Nephron (organoid): ENCODE data around the gene CHAMP1.

Experiments used
- H3K27ac Mint-ChIP-seq, 3 experiments: 2 replicates each; pipeline ENCODE4 v1.8.0; 2020; ENCODE audit warnings: mixed read lengths in 3 of 3, mild to moderate bottlenecking in 2 of 3, moderate library complexity in 1 of 3
- H3K27me3 Mint-ChIP-seq: 2 replicates; pipeline ENCODE4 v1.8.0; 2021; ENCODE audit warnings: low read depth, mild to moderate bottlenecking, moderate library complexity, mixed read lengths
- H3K36me3 Mint-ChIP-seq: 2 replicates; pipeline ENCODE4 v1.8.0; 2020; ENCODE audit warnings: low read depth, mixed read lengths
- H3K4me1 Mint-ChIP-seq: 2 replicates; pipeline ENCODE4 v1.8.0; 2020; ENCODE audit warnings: mixed read lengths
- H3K4me3 Mint-ChIP-seq, 3 experiments: 2 replicates each; pipeline ENCODE4 v1.8.0; 2020; ENCODE audit warnings: mild to moderate bottlenecking in 3 of 3, mixed read lengths in 3 of 3, moderate library complexity in 2 of 3
- H3K9me3 Mint-ChIP-seq: 2 replicates; pipeline ENCODE4 v1.8.0; 2020; ENCODE audit warnings: mixed read lengths
- TF ChIP-seq, protein P1 (sequence below), 3 experiments: fragments of 200-600 bp; sonication (generic); IDR thresholded peaks; one replicate each; pipeline ENCODE4 v1.5.0; 2021; ENCODE audit warnings: antibody characterized with exemption in 3 of 3; ENCODE audit not compliant: unreplicated experiment in 3 of 3

The CHAMP1 gene

DNA sequence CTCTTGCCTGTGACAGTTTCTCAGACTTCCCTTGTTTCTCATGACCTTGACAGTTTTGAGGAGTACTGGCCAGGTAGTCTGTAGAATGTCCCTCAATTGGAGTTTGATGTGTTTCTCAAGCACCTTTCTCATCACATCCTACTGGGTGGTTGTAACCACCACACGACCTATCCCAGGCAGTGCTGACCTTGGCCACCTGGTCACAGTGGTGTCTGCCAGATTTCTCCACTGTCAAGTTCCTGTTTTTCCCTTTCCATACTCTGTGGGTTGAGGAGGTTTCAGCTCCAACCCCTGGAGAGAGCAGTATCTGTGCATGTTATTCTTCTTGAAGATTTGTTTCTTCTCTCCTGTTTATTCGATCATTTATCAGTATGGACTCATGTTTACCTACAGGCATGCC, 41.3 kb upstream of the CHAMP1 start:
- Mint-ChIP-seq H3K27me3 (no peaks in the 10 kb centered on the region), H3K27ac (no peak overlapping the region), H3K4me1 (no peaks in the 10 kb centered on the region), H3K36me3 (peaks cover 71% of the 10 kb centered on the region), H3K4me3 (no peak overlapping the region), H3K9me3 (no peaks in the 10 kb centered on the region)
- TF ChIP-seq, protein P1, sequence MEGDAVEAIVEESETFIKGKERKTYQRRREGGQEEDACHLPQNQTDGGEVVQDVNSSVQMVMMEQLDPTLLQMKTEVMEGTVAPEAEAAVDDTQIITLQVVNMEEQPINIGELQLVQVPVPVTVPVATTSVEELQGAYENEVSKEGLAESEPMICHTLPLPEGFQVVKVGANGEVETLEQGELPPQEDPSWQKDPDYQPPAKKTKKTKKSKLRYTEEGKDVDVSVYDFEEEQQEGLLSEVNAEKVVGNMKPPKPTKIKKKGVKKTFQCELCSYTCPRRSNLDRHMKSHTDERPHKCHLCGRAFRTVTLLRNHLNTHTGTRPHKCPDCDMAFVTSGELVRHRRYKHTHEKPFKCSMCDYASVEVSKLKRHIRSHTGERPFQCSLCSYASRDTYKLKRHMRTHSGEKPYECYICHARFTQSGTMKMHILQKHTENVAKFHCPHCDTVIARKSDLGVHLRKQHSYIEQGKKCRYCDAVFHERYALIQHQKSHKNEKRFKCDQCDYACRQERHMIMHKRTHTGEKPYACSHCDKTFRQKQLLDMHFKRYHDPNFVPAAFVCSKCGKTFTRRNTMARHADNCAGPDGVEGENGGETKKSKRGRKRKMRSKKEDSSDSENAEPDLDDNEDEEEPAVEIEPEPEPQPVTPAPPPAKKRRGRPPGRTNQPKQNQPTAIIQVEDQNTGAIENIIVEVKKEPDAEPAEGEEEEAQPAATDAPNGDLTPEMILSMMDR (IDR thresholded peaks at IDR 0.05; ENCODE audit: unreplicated experiment in 3 of 3), result no peak

DNA sequence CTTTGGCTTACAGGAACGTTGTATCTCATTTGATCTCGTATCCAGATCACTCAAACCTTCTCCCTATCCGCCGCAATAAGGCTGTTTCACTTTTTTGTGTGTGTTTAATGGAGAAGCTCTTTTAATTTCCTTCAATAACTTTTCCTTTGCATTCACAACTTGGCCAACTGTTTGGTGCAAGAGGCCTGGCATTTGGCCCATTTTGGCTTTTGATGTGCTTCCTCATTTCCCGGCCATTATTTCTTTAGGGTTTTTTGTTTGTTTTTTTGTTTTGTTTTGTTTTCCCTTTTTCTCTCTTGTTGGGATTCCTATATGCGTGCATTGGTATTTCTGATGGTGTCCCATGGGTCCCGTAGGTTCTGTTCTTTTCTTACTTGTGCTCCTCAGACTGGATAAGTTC, 39.0 kb upstream of the CHAMP1 start:
- Mint-ChIP-seq H3K36me3 (peaks cover 57% of the 10 kb centered on the region), H3K4me1 (peaks cover 9% of the 10 kb centered on the region), H3K4me3 (no peak overlapping the region), H3K27ac (no peak overlapping the region), H3K27me3 (no peaks in the 10 kb centered on the region), H3K9me3 (no peaks in the 10 kb centered on the region)
- TF ChIP-seq, protein P1 (IDR thresholded peaks at IDR 0.05; ENCODE audit: unreplicated experiment in 3 of 3), result no peak

DNA sequence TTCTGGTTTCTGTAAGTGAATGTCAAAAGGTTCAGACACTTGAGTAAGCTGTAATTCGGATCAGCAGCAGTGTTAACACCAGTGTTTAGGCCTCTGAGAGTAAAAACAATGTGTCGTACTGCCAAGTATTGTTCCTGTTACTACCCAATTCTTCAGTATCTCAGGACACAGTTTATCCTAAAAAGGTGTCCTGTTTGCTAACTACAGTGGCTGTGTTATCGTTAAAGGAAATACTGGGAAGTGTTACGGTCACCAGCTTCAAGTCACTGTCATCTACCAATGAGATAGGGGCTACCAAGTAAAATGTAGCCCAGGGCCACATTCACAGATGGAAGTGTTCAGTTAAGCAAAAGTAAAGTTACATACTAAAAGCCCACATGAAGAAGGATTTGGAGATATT, 35.2 kb upstream of the CHAMP1 start:
- H3K4me3 Mint-ChIP-seq, result peak overlapping the region; percentile 20 to 67 (median 43)

DNA sequence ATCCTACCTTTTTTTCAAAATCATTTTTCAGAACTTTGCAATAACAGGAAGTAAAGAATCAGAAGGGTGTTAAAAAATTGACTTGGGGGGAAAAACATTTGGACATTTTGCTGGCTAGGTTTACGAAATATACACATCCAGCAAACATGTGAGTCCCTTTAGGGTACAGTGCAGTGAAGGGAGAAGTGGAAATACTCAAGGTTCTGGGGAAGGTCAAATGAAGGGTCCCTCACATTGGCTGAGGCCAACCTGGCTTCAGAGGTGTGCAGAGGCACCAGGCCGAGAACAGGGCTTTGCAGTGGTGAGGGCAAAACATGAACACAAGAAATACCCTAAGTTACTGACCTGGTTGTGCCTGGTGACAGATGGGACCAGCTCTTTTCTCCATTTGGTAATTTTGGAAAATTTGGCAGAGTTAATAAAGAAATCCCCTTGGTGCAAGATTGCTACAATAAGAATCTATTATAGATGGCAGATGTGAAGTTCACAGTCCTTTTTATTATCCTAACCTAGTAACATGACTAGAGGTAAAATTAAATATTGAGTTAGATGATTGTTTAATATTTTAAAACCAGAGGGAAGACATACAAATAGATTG, 34.4 kb upstream of the CHAMP1 start:
- H3K4me3 Mint-ChIP-seq, result peak overlapping the region; percentile 85 to 94 (median 92)
- H3K27me3 Mint-ChIP-seq, result no peaks in the 10 kb centered on the region
- H3K9me3 Mint-ChIP-seq, result no peaks in the 10 kb centered on the region
- H3K36me3 Mint-ChIP-seq, result peaks cover 37% of the 10 kb centered on the region
- H3K4me1 Mint-ChIP-seq, result peaks cover 29% of the 10 kb centered on the region
- TF ChIP-seq, protein P1 (IDR thresholded peaks at IDR 0.05; ENCODE audit: unreplicated experiment in 3 of 3), result no peak
- peak overlapping the region; percentile 100 for H3K27ac Mint-ChIP-seq

More for the DNA sequence above, 35.2 kb upstream of the CHAMP1 start:
- Mint-ChIP-seq H3K4me1 (peaks cover 26% of the 10 kb centered on the region), H3K9me3 (no peaks in the 10 kb centered on the region), H3K27me3 (no peaks in the 10 kb centered on the region), H3K36me3 (peaks cover 36% of the 10 kb centered on the region), H3K27ac (peak overlapping the region; percentile 100)
- TF ChIP-seq, protein P1 (IDR thresholded peaks at IDR 0.05; ENCODE audit: unreplicated experiment in 3 of 3), result no peak

DNA sequence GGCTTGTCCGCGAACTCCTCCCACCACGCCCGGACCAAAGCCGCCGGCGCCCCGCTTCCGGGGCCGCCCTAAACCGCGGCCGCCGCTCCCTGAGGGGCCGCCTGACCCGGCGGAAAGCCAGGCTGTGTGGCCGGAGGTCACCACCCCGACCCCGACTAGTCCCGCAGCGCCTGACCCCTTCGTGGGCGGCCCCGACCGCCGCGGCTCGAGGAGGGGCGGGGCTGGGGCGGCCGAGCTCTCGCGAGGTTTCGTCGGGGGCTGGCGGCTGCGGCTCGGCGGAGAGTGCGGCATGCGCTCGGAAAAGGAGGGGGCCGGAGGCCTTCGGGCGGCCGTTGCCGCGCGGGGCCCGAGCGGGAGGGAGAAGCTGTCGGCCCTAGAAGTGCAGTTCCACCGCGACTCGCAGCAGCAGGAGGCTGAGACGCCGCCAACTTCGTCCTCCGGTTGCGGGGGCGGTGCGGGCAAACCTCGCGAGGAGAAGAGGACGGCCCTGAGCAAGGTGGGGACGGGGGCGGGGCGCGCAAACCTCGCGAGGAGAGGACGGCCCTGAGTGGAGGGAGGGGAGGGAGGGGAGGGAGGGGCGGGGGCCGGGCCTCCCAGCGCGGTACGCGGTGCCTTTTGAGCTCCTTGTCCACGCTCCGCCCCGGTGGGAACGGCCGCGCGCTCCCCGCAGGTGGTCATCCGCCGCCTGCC, 32.8 kb upstream of the CHAMP1 start, which contains the start of gene UPF3A:
Gene UPF3A, plus strand, starts transcription at position 251 of the 690 bp plus-strand sequence. Its CDS starts 39 bp downstream, at position 290.
- H3K36me3 Mint-ChIP-seq, result peaks cover 39% of the 10 kb centered on the region
- no peaks in the 10 kb centered on the region for H3K27me3 Mint-ChIP-seq
- peaks cover 32% of the 10 kb centered on the region for H3K4me1 Mint-ChIP-seq
- H3K4me3 Mint-ChIP-seq, result peak within 1 kb of the TSS; percentile 85 to 98 (median 94)
- no peaks in the 10 kb centered on the region for H3K9me3 Mint-ChIP-seq
- TF ChIP-seq, protein P1 (IDR thresholded peaks at IDR 0.05; ENCODE audit: unreplicated experiment in 3 of 3), result no peak
- H3K27ac Mint-ChIP-seq, result peak within 1 kb of the TSS; percentile 100
